Suprapubic skin (tissue), 4 donors: ENCODE results near the gene TFPI.

ENCODE experiments used
- EP300 ChIP-seq: sonication (generic); formaldehyde crosslinking; IDR thresholded peaks from one replicate; pipeline ENCODE4 v1.6.1; 2017; ENCODE audit warnings: antibody characterized with exemption
- POLR2A ChIP-seq, 2 donors: fragments of 450-650 bp; IDR thresholded peaks; one replicate each; pipeline ENCODE4 v1.6.1; 2017; ENCODE audit warnings: antibody characterized with exemption in 2 of 2, mild to moderate bottlenecking in 2 of 2, moderate library complexity in 2 of 2
- POLR2AphosphoS5 ChIP-seq, 3 donors: sonication (generic); formaldehyde crosslinking; IDR thresholded peaks; one replicate each; pipeline ENCODE4 v1.6.1; 2017; ENCODE audit warnings: antibody characterized with exemption in 3 of 3
- TF ChIP-seq, protein P1 (sequence below), 2 donors: fragments of 200-600 bp in 1 of 2; fragments of 450-650 bp in 1 of 2; sonication (generic) in 1 of 2; IDR thresholded peaks; one replicate each; pipeline ENCODE4 v1.5.1; 2016 to 2019; ENCODE audit warnings: antibody characterized with exemption in 2 of 2, mild to moderate bottlenecking in 1 of 2, moderate library complexity in 1 of 2

DNA sequence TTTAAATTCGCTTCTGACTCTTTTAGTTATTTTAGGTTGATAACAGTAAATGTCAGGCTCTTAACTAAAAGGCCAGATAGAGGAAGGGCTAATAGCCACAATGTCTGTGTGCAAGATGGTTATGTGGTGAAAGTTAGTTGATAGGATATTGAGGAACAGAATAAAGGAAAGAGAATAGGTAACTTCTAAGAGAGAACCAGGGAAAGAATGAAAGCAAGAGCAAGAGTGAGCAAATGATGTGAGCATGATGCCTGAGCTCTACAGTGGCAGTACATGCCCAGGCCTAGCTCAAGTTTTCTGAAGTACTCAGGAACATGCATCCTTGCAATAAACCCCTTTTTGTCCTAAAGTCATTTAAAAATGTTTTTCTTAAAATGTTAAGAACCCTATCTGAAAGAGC, 12.5 kb upstream of the TFPI start:
- TF ChIP-seq POLR2A (IDR thresholded peaks at IDR 0.05) (no peak), EP300 (no peak), POLR2AphosphoS5 (IDR thresholded peaks at IDR 0.05) (no peak)
- TF ChIP-seq, protein P1, sequence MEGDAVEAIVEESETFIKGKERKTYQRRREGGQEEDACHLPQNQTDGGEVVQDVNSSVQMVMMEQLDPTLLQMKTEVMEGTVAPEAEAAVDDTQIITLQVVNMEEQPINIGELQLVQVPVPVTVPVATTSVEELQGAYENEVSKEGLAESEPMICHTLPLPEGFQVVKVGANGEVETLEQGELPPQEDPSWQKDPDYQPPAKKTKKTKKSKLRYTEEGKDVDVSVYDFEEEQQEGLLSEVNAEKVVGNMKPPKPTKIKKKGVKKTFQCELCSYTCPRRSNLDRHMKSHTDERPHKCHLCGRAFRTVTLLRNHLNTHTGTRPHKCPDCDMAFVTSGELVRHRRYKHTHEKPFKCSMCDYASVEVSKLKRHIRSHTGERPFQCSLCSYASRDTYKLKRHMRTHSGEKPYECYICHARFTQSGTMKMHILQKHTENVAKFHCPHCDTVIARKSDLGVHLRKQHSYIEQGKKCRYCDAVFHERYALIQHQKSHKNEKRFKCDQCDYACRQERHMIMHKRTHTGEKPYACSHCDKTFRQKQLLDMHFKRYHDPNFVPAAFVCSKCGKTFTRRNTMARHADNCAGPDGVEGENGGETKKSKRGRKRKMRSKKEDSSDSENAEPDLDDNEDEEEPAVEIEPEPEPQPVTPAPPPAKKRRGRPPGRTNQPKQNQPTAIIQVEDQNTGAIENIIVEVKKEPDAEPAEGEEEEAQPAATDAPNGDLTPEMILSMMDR (IDR thresholded peaks at IDR 0.05) = no peak
